CD14-positive monocyte (primary cell): ENCODE data around the gene NPW. TPM values are rescaled to one million over a fixed set of nuclear protein-coding genes. Genes with fewer than 3 reads are reported as not detected.

Experiments used
- DNase-seq, 3 donors: peaks; one replicate each; pipeline ENCODE4 v3.0.0-alpha.2; 2011 to 2022
- H2AFZ ChIP-seq: 2 replicates; pipeline ENCODE4 v1.6.0; 2012; ENCODE audit warnings: mild to moderate bottlenecking, low read depth, low read length, inconsistent platforms; ENCODE audit not compliant: insufficient read depth, poor library complexity, severe bottlenecking
- H3K27ac ChIP-seq, 2 donors: 1 replicate in 1 of 2; 2 replicates in 1 of 2; pipeline ENCODE4 v1.5.1; 2012 to 2013; ENCODE audit warnings: low read length in 2 of 2, control low read depth in 1 of 2, inconsistent platforms in 1 of 2, low read depth in 1 of 2, mild to moderate bottlenecking in 1 of 2
- H3K27me3 ChIP-seq, 2 donors: one replicate each; pipeline versions ENCODE4 v1.6.0 to v1.6.1; 2011 to 2013; ENCODE audit warnings: low read length in 2 of 2; ENCODE audit not compliant: control insufficient read depth in 2 of 2, insufficient read depth in 2 of 2
- H3K36me3 ChIP-seq, 2 donors: replicated peaks in 1 of 2; 1 replicate in 1 of 2; 2 replicates in 1 of 2; pipeline versions ENCODE4 v1.5.1 to v1.6.1; 2012 to 2013; ENCODE audit warnings: low read length in 2 of 2, control low read depth in 1 of 2, inconsistent platforms in 1 of 2, mild to moderate bottlenecking in 1 of 2; ENCODE audit not compliant: insufficient read depth in 2 of 2, control insufficient read depth in 1 of 2
- H3K4me1 ChIP-seq, 2 donors: 1 replicate in 1 of 2; 2 replicates in 1 of 2; pipeline versions ENCODE4 v1.5.1 to v1.6.1; 2012 to 2013; ENCODE audit warnings: low read length in 2 of 2, control low read depth in 1 of 2, inconsistent platforms in 1 of 2, mild to moderate bottlenecking in 1 of 2, moderate library complexity in 1 of 2; ENCODE audit not compliant: insufficient read depth in 2 of 2, control insufficient read depth in 1 of 2
- H3K4me2 ChIP-seq: replicated peaks from 2 replicates; pipeline ENCODE3; 2012; ENCODE audit warnings: low read length, moderate library complexity, mild to moderate bottlenecking; ENCODE audit not compliant: poor library complexity, severe bottlenecking; ENCODE audit errors: extremely low read depth
- H3K4me3 ChIP-seq, 3 experiments: fragments of 200-600 bp in 1 of 3; sonication (generic) in 1 of 3; replicated peaks in 1 of 3; 1 replicate in 2 of 3; 2 replicates in 1 of 3; pipeline ENCODE4 v1.5.1; 2011 to 2013; ENCODE audit warnings: low read length in 3 of 3, mild to moderate bottlenecking in 3 of 3, control low read depth in 2 of 3, low read depth in 2 of 3, inconsistent platforms in 1 of 3, moderate library complexity in 1 of 3
- H3K79me2 ChIP-seq: 2 replicates; pipeline ENCODE4 v1.6.0; 2012; ENCODE audit warnings: mild to moderate bottlenecking, control low read depth, inconsistent platforms, low read length, moderate library complexity; ENCODE audit not compliant: insufficient read depth
- H3K9ac ChIP-seq: 2 replicates; pipeline ENCODE4 v1.6.0; 2017; ENCODE audit warnings: low read length, mild to moderate bottlenecking; ENCODE audit not compliant: insufficient read depth, poor library complexity, severe bottlenecking
- H3K9me3 ChIP-seq, 2 donors: replicated peaks in 1 of 2; 1 replicate in 1 of 2; 2 replicates in 1 of 2; pipeline versions ENCODE4 v1.5.1 to v1.6.1; 2012 to 2013; ENCODE audit warnings: low read length in 2 of 2, control low read depth in 1 of 2; ENCODE audit not compliant: control insufficient read depth in 1 of 2, insufficient read depth in 1 of 2
- H4K20me1 ChIP-seq: 2 replicates; pipeline ENCODE4 v1.6.0; 2012; ENCODE audit warnings: mild to moderate bottlenecking, low read length, control low read depth, moderate library complexity; ENCODE audit not compliant: insufficient read depth
- H3K27ac Mint-ChIP-seq, 7 donors: one replicate each; pipeline ENCODE4 v1.8.0; 2020; ENCODE audit warnings: mild to moderate bottlenecking in 7 of 7, mixed read lengths in 7 of 7, moderate library complexity in 6 of 7, inconsistent platforms in 2 of 7
- H3K27me3 Mint-ChIP-seq, 3 donors: one replicate each; pipeline ENCODE4 v1.8.0; 2021 to 2022; ENCODE audit warnings: low read depth in 3 of 3, mild to moderate bottlenecking in 3 of 3, mixed read lengths in 3 of 3, moderate library complexity in 3 of 3, inconsistent platforms in 1 of 3
- H3K36me3 Mint-ChIP-seq, 2 donors: one replicate each; pipeline ENCODE4 v1.8.0; 2020; ENCODE audit warnings: mixed read lengths in 2 of 2, inconsistent platforms in 1 of 2, mild to moderate bottlenecking in 1 of 2
- H3K4me1 Mint-ChIP-seq: one replicate; pipeline ENCODE4 v1.8.0; 2020; ENCODE audit warnings: mild to moderate bottlenecking, mixed read lengths
- H3K4me3 Mint-ChIP-seq, 2 donors: one replicate each; pipeline ENCODE4 v1.8.0; 2020; ENCODE audit warnings: mild to moderate bottlenecking in 2 of 2, mixed read lengths in 2 of 2, moderate library complexity in 1 of 2
- H3K9me3 Mint-ChIP-seq, 7 donors: one replicate each; pipeline ENCODE4 v1.8.0; 2020 to 2022; ENCODE audit warnings: mixed read lengths in 7 of 7, mild to moderate bottlenecking in 6 of 7, moderate library complexity in 6 of 7, inconsistent platforms in 2 of 7
- CTCF ChIP-seq: fragments of 200-600 bp; IDR thresholded peaks from one replicate; pipeline ENCODE4 v1.8.0; 2022; ENCODE audit warnings: antibody characterized with exemption, mild to moderate bottlenecking
- WGBS: methylation state at CpG from one replicate; pipeline ENCODE4 v1.1.5; 2013; ENCODE audit warnings: missing lambda C conversion rate; ENCODE audit not compliant: insufficient coverage; 5-methylcytosine and 5-hydroxymethylcytosine counted together
- intact Hi-C, 2 donors: fragments of 100-400 bp; cut with micrococcal nuclease; formaldehyde crosslinking; loops; one replicate each; pipeline versions ENCODE4 v1.15.0 to v1.15.1; 2023
- polyA plus RNA-seq, 3 donors: library from polyadenylated mRNA; depleted of rRNA in 1 of 3; unstranded in 2 of 3; stranded (reverse) in 1 of 3; fragments of 300-500 nt in 2 of 3; fragments of >200 nt in 1 of 3; fragmentation: Illumina TruSeq in 2 of 3; gene quantifications; 1 replicate in 2 of 3; 2 replicates in 1 of 3; pipeline ENCODE4 v1.2.3, GENCODE V29; 2012 to 2021

The NPW gene
- polyA plus RNA-seq, 3 donors: not detected

- Mint-ChIP-seq H3K4me3 (peak within 1 kb of the TSS; percentile 27 to 79), H3K4me1 (peaks cover 26% of the 10 kb centered on the region), H3K27me3 (peaks cover 35 to 52% (median 45%) of the 10 kb centered on the region in 3 donors), H3K36me3 (peaks cover 25 to 28% of the 10 kb centered on the region in 2 donors), H3K9me3 (peaks cover 0 to 16% (median 11%) of the 10 kb centered on the region in 7 donors), H3K27ac (peak within 1 kb of the TSS in 2 of 7 donors; percentile 56 to 69)
- no peak for TF ChIP-seq CTCF
- WGBS: 9% methylated on average over 55 of the region's 67 CpGs
- Histone ChIP-seq H3K27ac (no peak within 1 kb of the TSS), H3K4me3 (peak within 1 kb of the TSS in 1 of 3 experiments; percentile 17), H3K9ac (peak within 1 kb of the TSS; percentile 19), H3K36me3 (peaks cover 12 to 18% of the 10 kb centered on the region in 2 donors), H3K9me3 (peaks cover 7 to 8% of the 10 kb centered on the region in 2 donors), H3K79me2 (no peaks in the 10 kb centered on the region), H3K4me2 (peak within 1 kb of the TSS; percentile 34), H3K27me3 (peaks cover 20 to 33% of the 10 kb centered on the region in 2 donors), H4K20me1 (peaks cover 7% of the 10 kb centered on the region), H2AFZ (peak within 1 kb of the TSS; percentile 54), H3K4me1 (peaks cover 28 to 29% of the 10 kb centered on the region in 2 donors)
- intact Hi-C loops: no loop called here
- no peak for DNase-seq
Measured at GRCh38 chr16:1989209-1990100, 30.1 kb upstream of the NPW start, which contains the start of gene SYNGR3. Gene SYNGR3 (plus strand): TSS chr16:1989970. CDS start chr16:1990103, 133 bp downstream.

GRCh38 chr16:1990101-1990350 lies 29.6 kb upstream of the NPW start:
- WGBS: 3% methylated on average over 11 of the region's 25 CpGs
- Mint-ChIP-seq H3K9me3 (peaks cover 0 to 16% (median 11%) of the 10 kb centered on the region in 7 donors), H3K27me3 (peaks cover 35 to 52% (median 42%) of the 10 kb centered on the region in 3 donors), H3K4me1 (peaks cover 20% of the 10 kb centered on the region), H3K36me3 (peaks cover 25 to 26% of the 10 kb centered on the region in 2 donors), H3K27ac (no peak overlapping the region), H3K4me3 (no peak overlapping the region)
- H4K20me1 ChIP-seq: peaks cover 2% of the 10 kb centered on the region
- H3K36me3 ChIP-seq: peaks cover 12 to 18% of the 10 kb centered on the region in 2 donors
- no peak overlapping the region for H2AFZ ChIP-seq
- H3K4me2 ChIP-seq: peak overlapping the region; percentile 34
- peaks cover 20 to 33% of the 10 kb centered on the region in 2 donors for H3K27me3 ChIP-seq
- no peak for DNase-seq
- H3K9me3 ChIP-seq: peaks cover 7 to 8% of the 10 kb centered on the region in 2 donors
- intact Hi-C loops: no loop called here
- H3K79me2 ChIP-seq: no peaks in the 10 kb centered on the region
- no peak for TF ChIP-seq CTCF
- H3K27ac ChIP-seq: no peak overlapping the region
- H3K4me3 ChIP-seq: no peak overlapping the region
- no peak overlapping the region for H3K9ac ChIP-seq
- peaks cover 23% of the 10 kb centered on the region in 2 donors for H3K4me1 ChIP-seq
